ENCODE results near the gene TCF25. TPM values are rescaled to one million over a fixed set of nuclear protein-coding genes. Genes with fewer than 3 reads are reported as not detected.
"Not testable (repeated sequence)": the region's sequence is repeated elsewhere in the genome, so short reads cannot be mapped to it uniquely, and the experiment has no call there.

Gene TCF25
- 431 TPM for total RNA-seq
- 10 to 100 TPM; 75.2 to 99.3 (median 78.3) TPM for polyA plus RNA-seq

DNA sequence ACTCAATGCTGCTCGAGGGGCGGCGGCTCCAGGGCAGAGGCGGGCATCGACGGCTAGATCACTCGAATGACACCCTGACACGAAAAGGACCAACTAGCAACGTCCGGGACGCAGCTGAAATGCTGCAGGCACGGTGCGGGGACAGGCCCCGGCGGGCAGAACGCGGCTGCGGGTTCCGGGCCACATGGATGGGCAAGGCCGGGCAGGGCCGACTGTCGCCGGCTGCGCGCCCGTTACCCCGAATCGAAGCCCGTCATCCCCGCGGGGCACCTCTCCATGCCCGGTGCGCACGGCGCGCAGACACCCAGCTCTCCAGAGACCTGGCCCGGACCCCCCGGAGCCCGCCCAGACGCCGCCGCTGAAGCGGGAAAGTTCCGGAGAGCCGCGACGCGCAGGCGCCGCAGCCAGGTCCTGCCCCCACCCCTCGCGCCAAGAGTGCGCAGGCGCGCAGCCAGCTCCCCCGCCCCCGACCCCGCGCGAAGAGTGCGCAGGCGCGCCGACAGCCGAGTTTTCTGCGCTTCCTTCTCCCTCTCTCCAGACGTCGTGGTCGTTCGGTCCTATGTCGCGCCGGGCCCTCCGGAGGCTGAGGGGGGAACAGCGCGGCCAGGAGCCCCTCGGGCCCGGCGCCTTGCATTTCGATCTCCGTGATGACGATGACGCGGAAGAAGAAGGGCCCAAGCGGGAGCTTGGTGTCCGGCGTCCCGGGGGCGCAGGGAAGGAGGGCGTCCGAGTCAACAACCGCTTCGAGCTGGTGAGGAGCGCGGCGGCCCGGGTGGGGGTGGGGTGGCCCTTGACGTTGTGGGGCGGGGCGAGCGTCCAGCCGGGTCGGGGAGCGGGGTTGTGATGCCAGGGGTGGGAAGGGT lies at the start of gene TCF25:
Gene TCF25 (plus strand): TSS at position 484 of the 863 bp plus-strand sequence. CDS start 76 bp downstream, at position 560.
- Histone ChIP-seq H3K27ac (ENCODE audit: insufficient read depth, low read length, poor library complexity, severe bottlenecking) (peak within 1 kb of the TSS; percentile 100), H3K4me3 (ENCODE audit: low read depth, low read length) (peak within 1 kb of the TSS; percentile 58), H3K9me3 (ENCODE audit: control insufficient read depth in 2 of 2, low read length in 2 of 2) (peaks cover 6 to 15% of the 10 kb centered on the region in 2 experiments), H3K4me1 (ENCODE audit: control insufficient read depth, insufficient read depth, low read length, poor library complexity, severe bottlenecking) (peaks cover 9% of the 10 kb centered on the region), H3K27me3 (ENCODE audit: control insufficient read depth, insufficient read depth, low read length) (no peaks in the 10 kb centered on the region), H3K36me3 (ENCODE audit: control insufficient read depth, insufficient read depth, low read length) (peaks cover 18% of the 10 kb centered on the region)
- ATAC-seq (ENCODE audit: low read depth in 2 of 2), result peak; percentile 32 to 33
- Mint-ChIP-seq H3K36me3 (peaks cover 14% of the 10 kb centered on the region), H3K4me3 (peak within 1 kb of the TSS; percentile 71 to 96 (median 84)), H3K27ac (peak within 1 kb of the TSS; percentile 87 to 96 (median 91)), H3K4me1 (peaks cover 0 to 27% (median 7%) of the 10 kb centered on the region in 4 donors), H3K27me3 (no peaks in the 10 kb centered on the region), H3K9me3 (peaks cover 0 to 11% (median 6%) of the 10 kb centered on the region in 7 donors)
- DNase-seq, result peak; percentile 84 to 91 (median 87)

GRCh38 chr16:89823824-89824148 lies 49.6 kb upstream of the TCF25 start:
- not testable (repeated sequence) for H3K9me3 ChIP-seq (ENCODE audit: control insufficient read depth in 2 of 2, low read length in 2 of 2); H3K27me3 ChIP-seq (ENCODE audit: control insufficient read depth, insufficient read depth, low read length); H3K27ac Mint-ChIP-seq; H3K36me3 ChIP-seq (ENCODE audit: control insufficient read depth, insufficient read depth, low read length); H3K4me1 ChIP-seq (ENCODE audit: control insufficient read depth, insufficient read depth, low read length, poor library complexity, severe bottlenecking); H3K4me3 ChIP-seq (ENCODE audit: low read depth, low read length); H3K27ac ChIP-seq (ENCODE audit: insufficient read depth, low read length, poor library complexity, severe bottlenecking); ATAC-seq (ENCODE audit: low read depth in 2 of 2); H3K9me3 Mint-ChIP-seq; DNase-seq; H3K36me3 Mint-ChIP-seq; H3K27me3 Mint-ChIP-seq
- Mint-ChIP-seq H3K4me3 (peak overlapping the region in 1 of 4 donors; percentile 74), H3K4me1 (peaks cover 0 to 11% (median 5%) of the 10 kb centered on the region in 4 donors)

DNA sequence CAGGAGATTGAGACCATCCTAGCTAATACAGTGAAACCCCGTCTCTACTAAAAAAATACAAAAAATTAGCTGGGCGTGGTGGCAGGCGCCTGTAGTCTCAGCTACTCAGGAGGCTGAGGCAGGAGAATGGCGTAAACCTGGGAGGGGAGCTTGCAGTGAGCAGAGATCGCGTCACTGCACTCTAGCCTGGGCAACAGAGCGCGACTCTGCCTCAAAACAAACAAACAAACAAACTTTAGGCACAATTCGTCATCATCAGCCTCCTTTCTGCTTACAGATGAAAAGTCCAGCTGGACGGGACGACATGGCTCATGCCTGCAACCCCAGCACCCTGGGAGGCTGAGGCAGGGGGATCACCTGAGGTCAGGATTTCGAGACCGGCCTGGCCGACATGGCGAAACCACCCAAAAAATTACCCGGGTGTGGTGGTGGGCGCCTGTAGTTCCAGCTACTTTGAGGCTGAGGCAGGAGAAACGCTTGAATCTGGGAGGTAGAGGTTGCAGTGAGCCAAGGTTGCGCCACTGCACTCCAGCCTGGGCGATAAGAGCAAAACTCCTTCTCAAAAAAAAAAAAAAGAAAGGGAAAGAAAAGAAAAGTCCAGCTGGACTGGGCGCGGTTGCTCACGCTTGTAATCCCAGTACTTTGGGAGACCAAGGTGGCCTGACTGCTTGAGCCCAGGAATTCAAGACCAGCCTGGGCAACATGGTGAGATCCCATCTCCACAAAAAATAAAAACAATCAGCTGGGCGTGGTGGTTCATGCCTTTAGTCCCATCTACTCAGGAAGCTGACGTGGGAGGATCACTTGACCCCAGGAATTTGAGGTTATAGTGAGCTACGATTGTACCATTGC lies 46.6 kb upstream of the TCF25 start:
- H3K27ac ChIP-seq (ENCODE audit: insufficient read depth, low read length, poor library complexity, severe bottlenecking), result no peak overlapping the region
- no peaks in the 10 kb centered on the region for H3K36me3 Mint-ChIP-seq
- peaks cover 0 to 7% (median 0%) of the 10 kb centered on the region in 7 donors for H3K9me3 Mint-ChIP-seq
- no peak for ATAC-seq (ENCODE audit: low read depth in 2 of 2)
- H3K27me3 ChIP-seq (ENCODE audit: control insufficient read depth, insufficient read depth, low read length), result peaks cover 6% of the 10 kb centered on the region
- no peak overlapping the region for H3K4me3 ChIP-seq (ENCODE audit: low read depth, low read length)
- H3K27ac Mint-ChIP-seq, result no peak overlapping the region
- no peaks in the 10 kb centered on the region for H3K36me3 ChIP-seq (ENCODE audit: control insufficient read depth, insufficient read depth, low read length)
- H3K27me3 Mint-ChIP-seq, result peaks cover 23% of the 10 kb centered on the region
- no peak for DNase-seq
- peaks cover 12% of the 10 kb centered on the region for H3K4me1 ChIP-seq (ENCODE audit: control insufficient read depth, insufficient read depth, low read length, poor library complexity, severe bottlenecking)
- no peak overlapping the region for H3K4me3 Mint-ChIP-seq
- no peaks in the 10 kb centered on the region for H3K9me3 ChIP-seq (ENCODE audit: control insufficient read depth in 2 of 2, low read length in 2 of 2)
- peaks cover 0 to 7% (median 1%) of the 10 kb centered on the region in 4 donors for H3K4me1 Mint-ChIP-seq

- Mint-ChIP-seq H3K9me3 (peaks cover 0 to 7% (median 0%) of the 10 kb centered on the region in 7 donors), H3K27ac (no peak overlapping the region)
- DNase-seq, result no peak
These were observed 45.8 kb upstream of the TCF25 start for GRCh38 chr16:89827383-89828198.

DNA sequence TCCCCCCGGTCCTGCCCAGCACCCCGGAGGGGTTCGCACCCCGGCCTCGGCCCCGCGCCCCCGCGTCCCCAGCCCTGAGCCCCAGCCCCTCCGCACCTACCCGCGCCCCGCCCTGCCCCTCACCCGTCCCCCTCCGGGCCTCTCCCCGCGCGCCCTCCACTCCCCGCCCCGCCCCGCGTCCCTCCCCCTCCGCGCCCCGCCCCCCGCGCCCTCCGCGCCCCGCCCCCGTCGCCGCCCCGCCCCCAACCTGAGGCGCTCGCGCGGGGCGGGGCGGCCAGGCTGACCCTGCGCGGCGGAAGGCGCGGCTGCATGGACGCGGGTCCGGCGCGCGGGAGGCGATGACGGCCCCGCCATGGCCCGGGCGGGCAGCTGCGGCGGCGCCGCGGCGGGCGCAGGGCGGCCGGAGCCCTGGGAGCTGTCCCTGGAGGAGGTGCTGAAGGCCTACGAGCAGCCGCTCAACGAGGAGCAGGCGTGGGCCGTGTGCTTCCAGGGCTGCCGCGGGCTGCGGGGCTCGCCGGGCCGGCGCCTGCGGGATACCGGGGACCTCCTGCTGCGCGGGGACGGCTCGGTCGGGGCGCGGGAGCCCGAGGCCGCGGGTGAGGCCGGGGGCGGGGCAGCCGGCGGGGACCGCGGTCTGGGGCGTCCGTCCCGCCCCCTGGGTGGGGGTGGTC lies 45.1 kb upstream of the TCF25 start, which contains the start of gene SPIRE2:
Gene SPIRE2 (plus strand): TSS at position 277 of the 671 bp plus-strand sequence. CDS start 76 bp downstream, at position 353.
- H3K36me3 Mint-ChIP-seq, result no peaks in the 10 kb centered on the region
- no peaks in the 10 kb centered on the region for H3K9me3 ChIP-seq (ENCODE audit: control insufficient read depth in 2 of 2, low read length in 2 of 2)
- H3K4me1 ChIP-seq (ENCODE audit: control insufficient read depth, insufficient read depth, low read length, poor library complexity, severe bottlenecking), result peaks cover 12% of the 10 kb centered on the region
- H3K27ac ChIP-seq (ENCODE audit: insufficient read depth, low read length, poor library complexity, severe bottlenecking), result no peak within 1 kb of the TSS
- no peak within 1 kb of the TSS for H3K27ac Mint-ChIP-seq
- peaks cover 30% of the 10 kb centered on the region for H3K27me3 Mint-ChIP-seq
- no peak within 1 kb of the TSS for H3K4me3 ChIP-seq (ENCODE audit: low read depth, low read length)
- H3K27me3 ChIP-seq (ENCODE audit: control insufficient read depth, insufficient read depth, low read length), result peaks cover 6% of the 10 kb centered on the region
- H3K36me3 ChIP-seq (ENCODE audit: control insufficient read depth, insufficient read depth, low read length), result no peaks in the 10 kb centered on the region
- ATAC-seq (ENCODE audit: low read depth in 2 of 2) (peak; percentile 85 to 89), DNase-seq (peak; percentile 55 to 73 (median 56))
- peaks cover 0 to 7% (median 0%) of the 10 kb centered on the region in 7 donors for H3K9me3 Mint-ChIP-seq
- peaks cover 0 to 7% (median 1%) of the 10 kb centered on the region in 4 donors for H3K4me1 Mint-ChIP-seq
- peak within 1 kb of the TSS in 3 of 4 donors; percentile 61 to 75 (median 61) for H3K4me3 Mint-ChIP-seq

More at GRCh38 chr16:89827383-89828198, 45.8 kb upstream of the TCF25 start:
- Histone ChIP-seq H3K9me3 (ENCODE audit: control insufficient read depth in 2 of 2, low read length in 2 of 2) (no peaks in the 10 kb centered on the region), H3K27ac (ENCODE audit: insufficient read depth, low read length, poor library complexity, severe bottlenecking) (no peak overlapping the region), H3K4me1 (ENCODE audit: control insufficient read depth, insufficient read depth, low read length, poor library complexity, severe bottlenecking) (peaks cover 12% of the 10 kb centered on the region), H3K4me3 (ENCODE audit: low read depth, low read length) (no peak overlapping the region), H3K27me3 (ENCODE audit: control insufficient read depth, insufficient read depth, low read length) (peaks cover 6% of the 10 kb centered on the region), H3K36me3 (ENCODE audit: control insufficient read depth, insufficient read depth, low read length) (no peaks in the 10 kb centered on the region)
- Mint-ChIP-seq H3K4me1 (peaks cover 0 to 7% (median 1%) of the 10 kb centered on the region in 4 donors), H3K27me3 (peaks cover 30% of the 10 kb centered on the region), H3K4me3 (peak overlapping the region in 2 of 4 donors; percentile 46), H3K36me3 (no peaks in the 10 kb centered on the region)
- no peak for ATAC-seq (ENCODE audit: low read depth in 2 of 2)

GRCh38 chr16:89828870-89829629 lies 44.3 kb upstream of the TCF25 start:
- Mint-ChIP-seq H3K36me3 (no peaks in the 10 kb centered on the region), H3K27me3 (peaks cover 30% of the 10 kb centered on the region), H3K9me3 (peaks cover 0 to 7% (median 0%) of the 10 kb centered on the region in 7 donors), H3K4me1 (peaks cover 0 to 7% (median 1%) of the 10 kb centered on the region in 4 donors), H3K27ac (no peak overlapping the region), H3K4me3 (peak overlapping the region in 3 of 4 donors; percentile 61 to 75 (median 61))
- Histone ChIP-seq H3K9me3 (ENCODE audit: control insufficient read depth in 2 of 2, low read length in 2 of 2) (no peaks in the 10 kb centered on the region), H3K27me3 (ENCODE audit: control insufficient read depth, insufficient read depth, low read length) (peaks cover 6% of the 10 kb centered on the region), H3K4me3 (ENCODE audit: low read depth, low read length) (no peak overlapping the region), H3K36me3 (ENCODE audit: control insufficient read depth, insufficient read depth, low read length) (no peaks in the 10 kb centered on the region), H3K4me1 (ENCODE audit: control insufficient read depth, insufficient read depth, low read length, poor library complexity, severe bottlenecking) (peaks cover 12% of the 10 kb centered on the region), H3K27ac (ENCODE audit: insufficient read depth, low read length, poor library complexity, severe bottlenecking) (no peak overlapping the region)
- no peak for DNase-seq
- ATAC-seq (ENCODE audit: low read depth in 2 of 2), result no peak
